ENCODE results near the gene ITPR2. TPM values are rescaled to one million over a fixed set of nuclear protein-coding genes. Genes with fewer than 3 reads are reported as not detected.

The ITPR2 gene
- total RNA-seq, 3 donors from 2014 or later, result 33.3 to 60.8 (median 54.0) TPM

GRCh38 chr12:26572137-26572536, 260.9 kb downstream of the ITPR2 start:
- peak; percentile 74 for ATAC-seq
- no peak for TF ChIP-seq CTCF (IDR thresholded peaks at IDR 0.05)
- DNase-seq, result peak in 1 of 3 donors; percentile 34

GRCh38 chr12:26571560-26571959, 261.4 kb downstream of the ITPR2 start:
- Histone ChIP-seq H3K4me1 (ENCODE audit: low read depth) (peaks cover 8% of the 10 kb centered on the region), H3K9me3 (no peaks in the 10 kb centered on the region), H3K4me3 (no peak overlapping the region), H3K36me3 (ENCODE audit: low read depth) (no peaks in the 10 kb centered on the region)
- intact Hi-C loops (cut with DNase I, micrococcal nuclease), result no loop called here
- TF ChIP-seq CTCF (IDR thresholded peaks at IDR 0.05), result no peak
- ATAC-seq (peak; percentile 97), DNase-seq (peak in 2 of 3 donors; percentile 35 to 56)

More at GRCh38 chr12:26572137-26572536, 260.9 kb downstream of the ITPR2 start:
- intact Hi-C loops (cut with DNase I, micrococcal nuclease), result no loop called here
- Histone ChIP-seq H3K4me1 (ENCODE audit: low read depth) (peaks cover 8% of the 10 kb centered on the region), H3K4me3 (no peak overlapping the region), H3K36me3 (ENCODE audit: low read depth) (no peaks in the 10 kb centered on the region), H3K9me3 (no peaks in the 10 kb centered on the region)

- Histone ChIP-seq H3K4me3 (no peak overlapping the region), H3K9me3 (no peaks in the 10 kb centered on the region), H3K4me1 (ENCODE audit: low read depth) (peaks cover under 1% of the 10 kb centered on the region), H3K36me3 (ENCODE audit: low read depth) (no peaks in the 10 kb centered on the region)
- ATAC-seq, result no peak
- intact Hi-C loops (cut with DNase I, micrococcal nuclease), result no loop called here
- TF ChIP-seq CTCF (IDR thresholded peaks at IDR 0.05), result no peak
- DNase-seq, result no peak
These were observed 265.9 kb downstream of the ITPR2 start for GRCh38 chr12:26567126-26567525.

GRCh38 chr12:26566675-26567074, 266.3 kb downstream of the ITPR2 start:
- ATAC-seq, result no peak
- no peak for DNase-seq
- H3K9me3 ChIP-seq, result no peaks in the 10 kb centered on the region
- no peak for TF ChIP-seq CTCF (IDR thresholded peaks at IDR 0.05)
- H3K4me1 ChIP-seq (ENCODE audit: low read depth), result no peaks in the 10 kb centered on the region
- no peak overlapping the region for H3K4me3 ChIP-seq
- H3K36me3 ChIP-seq (ENCODE audit: low read depth), result no peaks in the 10 kb centered on the region
- intact Hi-C loops (cut with DNase I, micrococcal nuclease), result no loop called here

- intact Hi-C loops (cut with DNase I, micrococcal nuclease), result no loop called here
- ATAC-seq (no peak), DNase-seq (no peak)
- Histone ChIP-seq H3K9me3 (no peaks in the 10 kb centered on the region), H3K36me3 (ENCODE audit: low read depth) (no peaks in the 10 kb centered on the region), H3K4me1 (ENCODE audit: low read depth) (no peaks in the 10 kb centered on the region), H3K4me3 (no peak overlapping the region)
- no peak for TF ChIP-seq CTCF (IDR thresholded peaks at IDR 0.05)
These were observed 266.8 kb downstream of the ITPR2 start for GRCh38 chr12:26566186-26566585.

- Histone ChIP-seq H3K9me3 (no peaks in the 10 kb centered on the region), H3K4me1 (ENCODE audit: low read depth) (no peaks in the 10 kb centered on the region), H3K36me3 (ENCODE audit: low read depth) (no peaks in the 10 kb centered on the region), H3K4me3 (no peak overlapping the region)
- ATAC-seq (no peak), DNase-seq (no peak)
- no peak for TF ChIP-seq CTCF (IDR thresholded peaks at IDR 0.05)
- intact Hi-C loops (cut with DNase I, micrococcal nuclease), result no loop called here
These were observed 268.6 kb downstream of the ITPR2 start for GRCh38 chr12:26564391-26564790.

Measured in mucosa of descending colon (tissue), 3 donors.